CD4-positive, alpha-beta T cell treated with Interferon gamma for 1 hour (primary cell): ENCODE results near the gene POLE3.
"Not testable (repeated sequence)": the region's sequence is repeated elsewhere in the genome, so short reads cannot be mapped to it uniquely, and the experiment has no call there.

Experiments
- DNase-seq: peaks from one replicate; pipeline ENCODE4 v3.0.0-alpha.2; 2020

Gene POLE3

DNA sequence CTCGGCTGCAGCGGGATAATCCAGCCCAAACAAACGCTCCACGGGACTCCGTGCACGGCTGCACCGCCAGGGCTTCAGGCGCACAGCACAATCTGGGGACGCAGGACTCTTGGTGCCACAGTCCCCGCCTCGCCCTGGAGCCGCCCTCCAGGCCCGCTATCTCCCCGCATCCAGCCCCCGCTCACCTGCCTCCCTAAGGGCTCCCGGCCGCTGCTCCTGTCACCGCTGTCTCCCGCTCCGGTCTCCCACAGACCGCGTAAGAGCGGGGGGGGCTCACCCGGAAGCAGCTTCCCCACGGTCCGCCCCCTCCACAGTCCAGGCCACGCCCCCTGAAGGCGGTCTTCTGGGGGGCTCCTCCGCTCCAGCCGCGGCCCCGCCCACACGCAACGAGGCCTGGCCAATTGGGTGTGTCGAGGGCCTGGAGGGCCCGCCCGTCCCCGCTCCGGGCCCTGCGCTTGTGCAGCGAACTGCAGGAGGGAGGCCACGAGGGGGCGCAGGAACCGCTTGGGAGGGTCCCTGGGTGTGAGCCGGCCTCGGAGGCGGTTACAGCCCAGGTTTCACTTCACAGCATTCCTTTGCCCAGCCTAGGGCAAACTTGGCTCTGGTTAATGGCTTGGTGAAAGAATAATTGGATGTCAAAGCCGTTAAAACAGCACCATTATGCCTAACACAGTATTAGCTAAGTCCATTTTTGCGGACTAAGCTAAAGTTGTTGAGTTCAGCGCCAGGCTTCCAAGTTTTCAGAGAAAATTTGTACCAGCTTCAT lies 9.3 kb downstream of the POLE3 start, which contains the start of gene ALAD:
ALAD (minus strand) TSS at position 258 of the 766 bp plus-strand sequence. CDS start 7,725 bp downstream, outside the sequence.
- DNase-seq, result peak; percentile 99

DNA sequence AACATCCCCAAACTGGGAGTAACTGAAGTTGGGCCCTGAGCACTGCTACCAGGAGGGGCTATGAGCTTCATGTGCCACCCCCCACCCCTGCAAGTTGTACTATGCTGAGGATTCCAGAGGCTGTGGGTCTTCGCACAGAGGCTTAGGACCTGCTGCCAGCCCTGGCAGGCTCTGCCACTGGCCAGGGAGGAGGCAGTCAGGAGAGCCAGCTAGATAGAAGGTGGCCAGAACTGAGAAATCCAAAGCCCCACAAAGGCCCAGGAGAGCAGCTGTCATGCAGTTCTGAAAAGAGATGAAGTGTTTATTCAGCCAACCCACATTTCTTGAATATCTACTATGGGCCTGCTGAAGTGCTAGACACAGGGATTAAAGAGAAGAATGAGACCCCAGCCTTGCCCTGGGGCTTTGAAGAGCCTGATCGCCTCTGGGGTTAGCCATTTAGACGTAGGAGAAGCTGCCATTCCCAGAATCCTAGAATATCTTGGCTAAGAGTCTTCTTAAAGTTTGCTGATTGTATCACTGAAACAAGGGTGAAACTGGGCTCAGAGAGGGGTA lies 10.8 kb downstream of the POLE3 start:
- no peak for DNase-seq

DNA sequence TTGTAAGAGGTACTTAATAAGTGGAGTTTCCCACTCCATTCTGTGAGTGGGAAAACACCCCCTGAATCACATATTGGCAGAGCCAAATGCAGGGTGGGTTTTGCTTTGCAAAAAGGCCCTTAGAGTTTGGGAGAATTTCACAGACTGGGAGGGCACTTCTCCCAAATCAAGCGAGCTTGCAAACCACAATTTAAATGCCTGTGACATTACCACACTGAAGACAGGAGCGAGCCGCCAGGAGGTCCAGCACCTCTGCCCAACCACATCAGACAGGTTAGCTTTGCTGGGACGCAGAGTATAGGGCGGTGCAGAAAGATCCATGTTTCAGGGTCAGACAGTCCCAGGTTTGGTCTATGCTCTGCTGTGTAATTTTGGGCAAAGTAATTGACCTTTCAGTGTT lies 11.7 kb downstream of the POLE3 start:
- DNase-seq, result no peak

DNA sequence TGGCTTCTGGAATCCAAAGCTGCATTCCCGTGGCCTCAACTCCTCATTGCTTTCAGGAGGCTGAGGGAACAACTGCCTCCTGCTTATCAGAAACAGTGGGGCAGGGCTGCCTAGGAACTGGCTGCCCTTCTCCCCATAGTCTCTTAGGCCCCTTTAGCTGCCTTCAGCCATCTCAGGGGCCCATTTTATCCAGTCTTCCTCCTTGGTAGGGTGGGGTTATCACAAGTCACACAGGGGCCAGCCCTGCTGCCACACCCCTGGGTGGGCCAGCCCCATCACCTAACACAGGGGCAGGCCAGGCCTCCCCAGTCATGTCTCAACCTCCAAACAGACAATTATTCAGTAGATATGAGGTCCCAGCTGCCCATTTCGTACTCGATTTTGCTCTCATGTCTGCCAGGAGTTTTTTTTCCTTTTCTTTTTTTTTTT lies 13.3 kb downstream of the POLE3 start:
- no peak for DNase-seq

DNA sequence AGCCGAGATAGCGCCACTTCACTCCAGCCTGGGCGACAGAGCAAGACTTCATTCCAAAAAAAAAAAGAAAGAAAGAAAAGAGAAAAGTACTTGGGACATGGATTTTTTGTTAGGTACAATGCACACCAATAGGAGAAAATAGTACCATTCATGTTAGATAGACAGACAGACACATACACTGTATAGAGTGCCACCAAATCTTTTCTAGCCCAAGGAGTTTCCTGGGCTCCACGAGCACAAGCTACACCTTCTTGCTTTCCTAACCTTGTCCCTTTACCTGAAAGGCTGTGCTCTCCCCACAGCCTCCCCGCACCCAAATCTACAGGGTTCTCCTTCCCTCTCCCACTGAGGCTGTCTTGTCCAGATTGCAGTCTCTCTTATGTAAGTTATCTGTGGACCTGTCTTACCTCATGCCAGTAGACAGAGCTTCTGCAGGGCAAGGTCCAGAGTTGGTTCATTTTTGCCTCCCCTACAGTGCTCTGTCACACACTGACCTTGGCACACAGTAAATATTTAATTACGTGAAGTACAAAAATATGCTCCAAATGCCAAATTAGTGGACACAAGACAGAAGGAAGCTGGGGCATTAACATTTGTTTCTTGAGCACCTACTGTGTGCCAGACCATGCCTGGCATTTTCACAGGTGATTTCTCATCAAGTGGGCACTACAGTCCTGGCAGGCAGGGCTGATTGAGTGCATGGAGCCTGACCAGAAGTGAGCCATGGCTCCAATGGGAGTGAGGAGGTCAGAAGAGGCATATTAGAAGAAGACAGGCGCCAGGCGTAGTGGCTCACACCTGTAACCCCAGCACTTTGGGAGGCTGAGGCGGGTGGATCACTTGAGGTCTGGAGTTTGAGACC lies 15.2 kb downstream of the POLE3 start:
- no peak for DNase-seq

DNA sequence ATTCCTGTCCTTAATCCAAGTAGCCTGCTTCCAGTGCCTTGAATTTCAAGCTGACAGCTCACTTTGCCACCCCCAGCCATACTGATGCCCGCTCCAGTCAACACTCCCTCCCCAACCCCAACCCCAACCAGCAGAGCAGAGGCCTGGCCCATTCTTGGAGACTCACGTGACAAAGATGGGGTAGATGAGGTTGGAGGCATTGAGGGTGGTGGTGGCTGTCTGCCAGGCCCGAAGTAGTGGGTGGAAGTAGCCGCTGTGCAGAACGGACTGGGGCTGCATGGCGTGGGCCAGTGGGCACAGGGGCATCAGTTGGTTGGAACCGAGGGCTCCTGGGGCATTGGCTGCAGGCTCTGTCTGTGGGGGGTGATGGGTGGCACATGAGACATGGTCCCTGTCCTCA lies 17.2 kb downstream of the POLE3 start:
- no peak for DNase-seq

DNA sequence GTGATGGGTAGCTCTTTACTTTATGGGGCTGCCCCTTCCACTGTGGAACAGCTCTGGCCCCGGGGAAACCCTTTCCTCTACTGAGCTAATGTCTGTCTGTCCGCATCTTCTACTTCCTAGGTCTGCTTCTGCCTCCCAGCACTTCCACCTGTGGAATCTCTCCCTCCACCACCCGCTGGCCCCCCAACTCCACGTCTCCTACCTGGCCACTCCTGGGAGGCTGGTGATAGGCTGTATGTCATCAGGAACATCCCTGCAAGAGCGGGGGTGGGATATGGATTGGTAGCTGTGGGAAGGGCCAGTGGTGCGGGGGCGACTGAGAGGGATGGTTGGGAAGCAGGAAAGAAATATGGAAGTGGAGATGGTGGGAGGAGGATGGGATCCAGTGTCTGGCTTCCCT lies 18.6 kb downstream of the POLE3 start:
- DNase-seq, result no peak

DNA sequence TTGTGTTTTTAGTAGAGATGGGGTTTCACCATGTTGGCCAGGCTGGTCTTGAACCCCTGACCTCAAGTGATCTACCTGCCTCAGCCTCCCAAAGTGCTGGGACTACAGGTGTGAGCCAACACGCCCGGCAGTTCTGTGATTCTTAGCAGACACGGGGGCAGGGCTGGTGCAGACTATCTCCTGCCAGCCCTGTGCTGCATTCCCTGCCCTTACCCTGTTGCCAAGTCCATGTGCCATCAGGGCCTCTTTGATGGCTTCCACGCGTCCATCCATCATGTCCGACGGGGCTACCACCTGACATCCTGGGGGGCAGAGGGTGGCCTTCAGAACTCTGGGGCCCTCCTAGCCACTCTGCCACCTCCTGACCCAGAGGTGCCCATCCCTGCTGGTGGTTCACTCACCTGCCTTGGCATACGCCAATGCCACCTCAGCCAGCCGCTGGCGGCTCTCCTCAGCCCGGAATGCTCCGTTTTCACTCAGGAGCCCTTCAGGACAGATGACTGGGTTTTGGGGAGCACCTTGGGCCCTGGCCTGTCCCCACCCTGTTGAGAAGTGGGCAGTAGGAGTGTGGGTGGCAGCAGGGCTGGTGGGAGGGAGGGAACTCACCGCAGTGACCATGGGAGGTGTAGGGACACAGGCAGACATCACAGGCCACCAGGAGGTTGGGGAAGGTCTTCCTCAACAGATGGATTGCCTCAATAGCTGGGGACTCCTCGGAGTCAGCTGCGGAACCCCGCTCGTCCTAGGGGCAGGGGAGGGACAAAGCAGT lies 20.1 kb downstream of the POLE3 start:
- no peak for DNase-seq

DNA sequence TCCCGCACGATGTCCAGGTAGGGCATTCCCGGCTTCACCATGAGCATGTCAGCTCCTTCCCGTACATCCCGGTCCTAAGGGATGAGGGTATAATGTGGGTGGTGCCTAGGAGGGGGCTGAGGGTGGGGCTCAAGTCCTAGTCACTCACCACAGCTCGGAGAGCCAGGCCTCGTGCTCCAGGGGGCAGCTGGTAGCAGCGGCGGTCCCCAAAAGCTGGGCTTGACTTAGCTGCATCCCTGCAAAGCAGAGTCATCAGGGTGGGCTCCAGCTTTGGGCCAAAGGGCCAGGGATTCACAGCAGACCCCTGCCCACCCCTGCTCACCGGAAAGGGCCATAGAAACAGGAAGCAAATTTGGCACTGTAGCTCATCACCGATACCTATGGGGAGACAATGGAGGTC lies 21.0 kb downstream of the POLE3 start:
- no peak for DNase-seq

DNA sequence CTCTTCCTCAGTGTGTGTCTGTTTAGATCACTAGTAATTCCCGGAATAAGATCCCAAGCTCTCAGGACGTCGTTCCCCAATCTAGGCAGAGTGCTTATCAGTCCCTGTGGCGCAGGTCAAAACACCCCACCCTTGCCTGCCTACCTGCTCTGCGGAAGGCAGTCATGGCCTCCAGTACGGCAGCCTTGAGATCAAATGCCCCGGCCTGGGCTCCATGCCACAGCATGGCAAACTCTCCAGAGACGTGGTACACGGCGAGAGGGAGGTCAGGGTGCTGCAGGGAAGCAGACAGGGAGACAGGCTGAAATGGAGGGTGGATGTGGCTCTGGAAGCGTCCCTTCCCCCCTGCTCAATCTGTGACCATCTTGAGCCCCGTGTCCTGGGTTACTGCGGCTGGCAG lies 21.6 kb downstream of the POLE3 start:
- no peak for DNase-seq

DNA sequence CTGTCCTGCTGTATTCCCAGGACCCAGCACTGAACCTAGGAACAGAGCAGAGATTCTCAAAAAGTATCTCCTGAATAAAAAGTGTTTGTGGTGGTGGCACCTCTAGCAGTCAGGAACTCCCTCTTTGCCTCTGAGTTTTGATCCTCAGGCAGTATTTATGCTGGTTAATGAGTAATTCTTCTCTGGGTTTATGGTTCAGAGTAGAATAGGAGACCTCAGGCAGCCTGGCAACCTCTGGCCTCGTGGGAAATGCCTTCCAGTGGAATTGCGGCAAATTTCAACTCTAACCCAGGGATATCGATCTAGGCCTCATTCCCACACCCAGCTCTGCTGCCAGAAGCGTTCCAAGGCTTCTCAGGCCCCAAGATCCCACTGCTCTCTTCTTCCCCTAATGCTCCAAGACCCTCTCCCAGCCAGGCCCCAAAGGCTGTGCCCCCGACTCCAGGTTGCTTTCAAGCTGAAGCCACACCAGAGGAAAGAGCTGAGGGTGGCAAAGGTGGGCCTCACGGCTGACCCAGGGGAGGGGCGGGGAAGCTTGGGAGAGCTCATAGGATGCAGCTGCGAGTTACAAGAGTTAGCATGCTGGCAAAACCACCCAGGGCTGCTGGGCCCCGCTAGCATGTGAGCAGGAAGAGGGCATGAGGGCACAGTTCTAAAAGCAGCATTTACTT lies 22.8 kb downstream of the POLE3 start:
- no peak for DNase-seq

DNA sequence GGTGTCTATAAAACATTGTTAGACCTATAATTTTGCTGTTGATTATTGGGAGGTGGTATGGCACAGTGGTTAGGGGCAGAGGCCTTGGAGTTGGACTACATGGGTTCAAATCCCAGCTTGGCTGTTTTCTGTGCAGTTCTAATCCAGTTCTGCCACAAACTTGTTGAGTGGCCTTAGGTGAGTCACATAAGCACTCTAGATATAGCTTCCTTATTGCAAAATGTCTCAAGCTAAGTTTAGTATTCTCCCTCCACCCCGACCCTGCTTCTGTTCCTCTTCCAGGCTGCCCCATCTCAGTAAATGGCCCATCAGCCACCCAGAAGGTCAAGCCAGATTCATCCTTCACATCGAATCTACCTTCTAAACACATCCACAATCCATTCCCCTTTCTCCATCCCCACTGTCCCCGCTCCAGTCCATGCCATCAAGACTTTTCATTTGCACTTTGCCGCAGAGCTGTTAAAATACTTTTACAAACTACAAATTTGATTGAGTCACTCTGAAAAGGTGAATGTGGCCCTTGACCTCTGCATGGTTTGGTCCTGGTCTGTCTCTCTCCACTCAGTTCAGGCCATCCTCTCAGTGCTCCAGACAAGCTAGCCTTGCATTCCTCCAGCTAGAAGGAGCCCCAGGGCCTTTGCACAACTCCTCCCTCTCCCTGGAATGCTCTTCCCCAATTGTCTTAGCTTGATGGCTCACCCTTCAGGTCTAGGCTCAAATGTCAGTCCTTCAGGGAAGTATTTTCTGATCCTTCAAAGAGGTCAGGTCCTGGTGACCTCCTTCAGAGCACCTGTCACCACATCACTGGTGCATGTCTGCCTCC lies 23.7 kb downstream of the POLE3 start:
- DNase-seq, result no peak

DNA sequence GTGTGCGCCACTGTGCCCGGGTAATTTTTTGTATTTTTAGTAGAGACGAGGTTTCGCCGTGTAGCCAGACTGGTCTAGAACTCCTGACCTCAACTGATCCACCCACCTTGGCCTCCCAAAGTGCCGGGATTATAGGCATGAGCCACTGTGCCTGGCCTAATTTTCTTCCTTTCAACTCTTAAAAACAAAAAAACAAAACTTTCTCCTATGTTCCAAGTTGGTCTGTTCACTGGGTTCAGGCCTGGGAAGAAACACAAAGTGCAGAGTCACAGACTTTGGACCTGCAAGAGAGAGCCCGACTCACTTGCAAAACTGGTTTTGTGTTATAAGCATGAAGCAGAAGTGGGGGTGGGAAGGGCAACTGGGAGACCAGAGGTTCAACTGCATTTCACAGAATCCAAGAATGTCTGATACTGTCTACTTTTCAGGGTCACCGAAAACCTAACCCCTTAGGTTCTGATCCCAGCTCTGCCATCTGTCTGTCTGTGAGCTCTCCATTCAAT lies 28.5 kb downstream of the POLE3 start:
- no peak for DNase-seq

DNA sequence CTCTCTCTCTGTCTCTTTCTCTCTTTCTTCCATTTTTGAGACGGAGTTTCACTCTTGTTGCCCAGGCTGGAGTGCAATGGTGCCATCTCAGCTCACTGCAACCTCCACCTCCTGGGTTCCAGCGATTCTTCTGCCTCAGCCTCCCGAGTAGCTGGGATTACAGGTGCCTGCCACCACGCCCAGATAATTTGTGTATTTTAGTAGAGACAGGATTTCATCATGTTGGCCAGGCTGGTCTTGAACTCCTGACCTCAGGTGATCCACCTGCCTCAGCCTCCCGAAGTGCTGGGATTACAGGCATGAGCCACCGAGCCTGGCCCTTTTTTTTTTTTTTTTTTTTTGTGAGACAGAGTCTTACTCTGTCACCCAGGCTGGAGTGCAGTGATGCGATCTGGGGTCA lies 29.0 kb downstream of the POLE3 start:
- not testable (repeated sequence) for DNase-seq

DNA sequence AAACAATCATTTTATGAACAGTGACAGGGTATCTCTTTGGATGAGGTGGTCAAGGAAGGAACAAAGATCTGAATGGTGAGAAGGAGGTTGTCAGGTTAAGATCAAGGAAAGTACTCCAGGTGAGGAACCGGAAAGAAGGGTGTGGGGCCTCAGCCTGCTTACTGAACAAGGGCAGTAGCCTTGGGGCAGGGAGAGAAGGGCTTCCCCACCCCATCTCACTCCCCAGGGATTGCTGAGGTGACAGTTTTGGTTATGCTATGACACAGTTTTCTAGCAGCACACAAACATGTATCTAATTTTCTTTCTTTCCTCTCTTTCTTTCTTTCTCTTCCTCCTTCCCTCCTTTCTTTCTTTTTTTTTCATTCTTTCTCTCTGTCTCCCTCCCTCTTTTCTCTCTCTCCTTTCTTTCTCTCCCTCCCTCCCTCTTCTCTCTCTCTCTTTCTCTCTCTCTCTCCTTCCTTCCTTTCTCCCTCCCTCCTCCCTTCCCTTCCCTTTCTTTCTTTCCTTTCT lies 29.6 kb downstream of the POLE3 start:
- no peak for DNase-seq

DNA sequence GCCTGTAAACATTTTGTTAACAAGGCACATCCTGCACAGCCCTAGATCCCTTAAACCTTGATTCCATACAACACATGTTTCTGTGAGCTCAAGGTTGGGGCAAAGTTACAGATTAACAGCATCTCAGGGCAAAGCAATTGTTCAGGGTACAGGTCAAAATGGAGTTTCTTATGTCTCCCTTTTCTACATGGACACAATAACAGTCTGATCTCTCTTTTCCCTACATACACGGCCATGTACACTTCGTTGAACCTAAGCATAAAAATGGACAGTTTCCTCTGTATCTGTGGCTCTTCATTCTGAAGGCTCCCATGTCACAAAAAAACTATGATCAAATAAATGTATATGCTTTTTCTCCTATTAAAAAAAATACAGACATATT lies 30.7 kb downstream of the POLE3 start:
- DNase-seq, result not testable (repeated sequence)

DNA sequence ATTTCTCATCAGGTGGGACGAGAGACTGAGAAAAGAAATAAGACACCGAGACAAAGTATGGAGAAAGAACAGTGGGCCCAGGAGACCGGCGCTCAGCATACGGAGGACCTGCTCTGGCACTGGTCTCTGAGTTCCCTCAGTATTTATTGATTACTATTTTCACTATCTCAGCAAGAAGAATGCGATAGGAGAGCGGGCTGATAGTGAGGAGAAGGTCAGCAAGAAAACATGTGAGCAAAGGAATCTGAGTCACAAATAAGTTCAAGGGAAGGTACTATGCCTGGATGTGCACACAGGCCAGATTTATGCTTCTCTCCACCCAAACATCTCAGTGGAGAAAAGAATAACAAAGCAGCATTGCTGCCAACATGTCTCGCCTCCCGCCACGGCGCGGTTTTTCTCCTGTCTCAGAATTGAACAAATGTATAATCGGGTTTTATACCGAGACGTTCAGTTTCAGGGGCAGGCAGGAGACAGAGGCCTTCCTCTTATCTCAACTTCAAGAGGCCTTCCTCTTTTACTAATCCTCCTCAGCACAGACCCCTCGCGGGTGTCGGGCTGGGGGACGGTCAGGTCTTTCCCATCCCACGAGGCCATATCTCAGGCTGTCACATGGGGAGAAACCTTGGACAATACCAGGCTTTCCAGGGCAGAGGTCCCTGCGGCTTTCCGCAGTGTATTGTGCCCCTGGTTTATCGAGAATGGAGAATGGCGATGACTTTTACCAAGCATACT lies 31.2 kb downstream of the POLE3 start:
- not testable (repeated sequence) for DNase-seq

DNA sequence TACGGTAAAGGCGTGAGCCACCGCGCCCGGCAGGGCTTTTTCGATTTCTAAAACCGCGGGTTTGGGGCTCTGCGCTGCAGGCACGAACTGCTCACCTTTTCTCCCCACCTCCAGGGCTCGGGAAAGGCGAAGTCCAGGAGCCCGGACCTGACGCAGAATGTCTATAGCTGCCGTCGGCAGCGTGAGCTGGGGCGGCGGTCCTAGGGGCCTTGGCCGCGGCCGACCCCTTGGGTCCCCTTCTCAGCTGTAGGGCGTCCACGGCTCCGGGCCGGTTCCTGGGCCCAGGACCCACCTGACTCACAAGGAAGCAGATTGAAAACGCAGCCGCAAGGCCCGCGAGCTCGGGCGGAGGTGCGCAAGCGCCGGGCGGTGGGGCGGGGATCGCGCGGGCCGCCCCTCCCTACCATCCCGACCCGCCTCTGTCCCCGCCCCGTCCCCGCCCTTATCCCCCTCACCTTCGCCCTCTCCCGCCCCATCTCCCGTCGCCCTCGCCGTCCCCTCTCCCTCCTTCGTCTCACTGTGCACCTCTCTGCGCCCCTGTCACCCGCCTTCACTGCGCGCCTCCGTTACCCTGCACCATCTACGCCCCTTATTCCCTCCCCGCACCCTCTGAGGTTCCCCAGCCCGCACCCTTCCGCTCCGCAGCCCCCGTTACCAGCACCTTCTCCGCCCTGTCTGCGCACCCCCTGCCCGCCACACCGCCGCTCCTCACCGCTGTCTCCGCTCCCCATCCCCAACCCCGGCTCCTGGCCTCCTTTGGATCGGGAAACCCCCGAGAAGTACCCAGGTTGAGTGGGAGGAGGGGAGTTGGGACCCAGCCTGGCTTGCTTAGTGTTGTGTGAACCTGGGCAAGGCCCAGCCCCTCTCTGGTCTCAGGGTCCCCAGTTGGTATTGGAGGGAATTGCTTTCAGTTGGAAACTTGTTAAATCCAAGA lies 33.6 kb downstream of the POLE3 start, which contains the start of gene HDHD3:
HDHD3 (minus strand) TSS at position 353 of the 934 bp plus-strand sequence. CDS start 2,632 bp downstream, outside the sequence.
- DNase-seq, result peak; percentile 79
